Endometrial microvascular endothelial cells (primary cell): Measurements from ENCODE around the gene RPS23. TPM values are rescaled to one million over a fixed set of nuclear protein-coding genes. Genes with fewer than 3 reads are reported as not detected.

ENCODE experiments used
- in situ Hi-C: cut with HindIII; loops from 2 replicates; pipeline ENCODE4 v1.10.0; 2017; ENCODE audit warnings: low sequenced_read_pairs, low pct_unique_long_range_greater_than_20kb; ENCODE audit errors: inconsistent ontology term
- total RNA-seq: library from RNA; depleted of rRNA; stranded (reverse); fragments of >200 nt; gene quantifications from one replicate; pipeline ENCODE4 v1.2.3, GENCODE V29; 2015; ENCODE audit errors: inconsistent ontology term

Gene RPS23
- 2,458 TPM for total RNA-seq

DNA sequence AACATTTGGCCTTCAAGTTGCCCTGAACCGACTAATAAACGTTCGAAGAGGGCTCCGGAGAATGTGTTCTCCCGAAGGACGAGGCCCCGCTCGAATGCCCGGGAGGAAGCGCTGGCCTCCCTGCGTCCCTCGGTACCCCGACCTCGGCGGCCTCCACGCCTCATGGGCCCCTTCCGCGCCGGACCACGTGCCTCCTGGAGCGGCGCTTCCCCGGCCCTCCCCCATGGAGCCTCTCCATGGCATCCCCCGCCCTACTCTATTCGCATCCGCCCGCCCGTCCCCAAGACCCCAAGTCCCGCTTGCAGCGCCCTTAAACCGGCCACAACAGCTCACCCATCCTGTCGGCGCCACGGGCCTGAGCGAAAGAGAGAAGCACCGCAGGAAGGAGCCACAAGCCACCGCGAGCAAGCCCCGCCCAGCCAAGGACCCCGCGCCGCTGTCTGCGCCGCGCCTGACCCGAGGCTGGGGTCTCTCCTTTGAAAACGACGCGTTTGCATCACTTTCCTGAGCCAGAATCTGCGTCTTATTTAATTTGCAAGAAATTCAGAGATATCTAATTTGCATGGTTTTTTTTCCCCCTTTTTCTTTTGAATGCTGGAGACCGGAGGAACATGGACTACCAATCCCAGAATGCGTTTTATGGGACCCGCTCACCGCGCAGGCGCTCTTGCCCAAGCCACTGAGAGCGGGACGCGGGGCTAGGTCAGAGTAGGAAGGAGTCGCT is at the start of gene RPS23:
TSS of gene RPS23 (minus strand) at position 368 of the 724 bp plus-strand sequence. CDS start at position 337, 31 bp downstream.
- in situ Hi-C loops, result no loop called here

DNA sequence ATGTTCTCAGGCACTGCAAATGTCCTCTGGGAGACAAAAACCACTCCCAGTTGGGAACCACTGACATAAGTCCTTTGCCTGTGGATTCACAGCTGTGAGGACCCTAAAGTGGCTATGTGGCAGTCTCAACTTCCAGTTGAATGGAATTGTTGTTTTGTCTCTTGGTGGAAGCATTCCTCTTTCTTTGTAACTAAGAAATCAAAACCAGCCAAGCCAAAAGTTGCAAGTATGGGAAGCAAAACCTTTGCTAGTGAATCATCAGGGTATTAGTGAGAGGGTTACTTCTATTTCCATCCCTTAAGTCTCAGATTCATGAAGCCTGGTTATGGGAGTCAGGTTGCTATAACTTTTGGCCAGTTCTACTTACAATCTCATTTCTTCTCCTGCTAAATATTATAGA is 49.8 kb upstream of the RPS23 start:
- in situ Hi-C loops, result no loop called here

DNA sequence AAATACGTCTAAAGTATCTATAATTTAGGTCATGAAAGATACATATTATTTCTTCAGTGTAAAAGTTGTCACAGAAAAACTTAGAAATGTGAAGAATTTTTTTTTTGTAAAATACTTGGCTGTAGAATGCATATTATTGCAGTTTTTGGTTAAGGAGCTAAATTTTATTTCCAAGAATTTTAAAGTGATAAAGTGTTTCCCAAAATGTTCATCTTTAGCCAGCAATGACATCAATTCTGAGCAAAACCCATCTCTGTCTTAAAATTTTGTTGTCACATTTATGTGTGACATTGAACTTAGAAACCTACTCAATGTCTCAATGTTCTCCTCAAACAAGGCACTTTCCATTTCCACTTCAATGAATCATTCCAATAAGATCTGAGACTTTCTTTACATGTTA is 47.8 kb upstream of the RPS23 start:
- in situ Hi-C loops, result no loop called here

DNA sequence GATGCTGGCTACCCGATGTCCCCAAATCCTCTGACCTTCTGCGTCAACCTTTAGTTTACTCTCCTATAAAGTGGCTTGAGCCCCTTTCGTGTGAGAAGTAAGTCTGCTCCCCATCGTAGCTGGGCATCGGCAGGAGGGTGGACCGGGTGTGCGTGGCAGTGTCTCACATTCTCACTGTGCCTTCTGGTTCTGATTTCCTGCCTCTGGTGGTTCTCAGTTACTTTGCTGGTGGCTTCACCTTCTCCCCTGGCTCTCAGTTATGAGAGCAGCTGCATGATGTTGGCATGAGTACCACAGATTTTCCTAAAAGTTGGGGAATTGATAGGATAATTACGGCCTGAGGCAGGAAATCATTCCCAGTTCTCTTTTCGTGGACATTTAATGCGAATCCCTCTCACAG is 47.0 kb upstream of the RPS23 start:
- in situ Hi-C loops, result no loop called here

DNA sequence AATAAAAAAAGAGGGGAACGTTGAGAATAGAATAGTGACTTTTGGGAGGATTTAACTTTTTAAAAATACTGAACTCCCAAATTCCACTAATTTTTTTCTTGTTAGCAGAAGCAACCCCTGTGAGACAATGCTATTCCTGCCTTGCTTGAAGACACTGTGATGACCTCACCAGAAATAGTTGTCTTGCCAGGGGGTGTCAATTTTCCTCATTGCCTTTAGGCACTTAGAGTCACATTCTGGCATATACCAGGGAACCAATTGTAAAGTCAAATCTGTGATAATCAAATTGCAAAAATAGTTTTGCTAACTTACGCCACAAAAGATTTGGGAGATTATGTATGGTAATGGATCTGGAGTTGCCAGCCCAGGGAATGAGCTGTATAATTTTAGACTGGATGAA is 42.8 kb upstream of the RPS23 start:
- in situ Hi-C loops, result no loop called here

DNA sequence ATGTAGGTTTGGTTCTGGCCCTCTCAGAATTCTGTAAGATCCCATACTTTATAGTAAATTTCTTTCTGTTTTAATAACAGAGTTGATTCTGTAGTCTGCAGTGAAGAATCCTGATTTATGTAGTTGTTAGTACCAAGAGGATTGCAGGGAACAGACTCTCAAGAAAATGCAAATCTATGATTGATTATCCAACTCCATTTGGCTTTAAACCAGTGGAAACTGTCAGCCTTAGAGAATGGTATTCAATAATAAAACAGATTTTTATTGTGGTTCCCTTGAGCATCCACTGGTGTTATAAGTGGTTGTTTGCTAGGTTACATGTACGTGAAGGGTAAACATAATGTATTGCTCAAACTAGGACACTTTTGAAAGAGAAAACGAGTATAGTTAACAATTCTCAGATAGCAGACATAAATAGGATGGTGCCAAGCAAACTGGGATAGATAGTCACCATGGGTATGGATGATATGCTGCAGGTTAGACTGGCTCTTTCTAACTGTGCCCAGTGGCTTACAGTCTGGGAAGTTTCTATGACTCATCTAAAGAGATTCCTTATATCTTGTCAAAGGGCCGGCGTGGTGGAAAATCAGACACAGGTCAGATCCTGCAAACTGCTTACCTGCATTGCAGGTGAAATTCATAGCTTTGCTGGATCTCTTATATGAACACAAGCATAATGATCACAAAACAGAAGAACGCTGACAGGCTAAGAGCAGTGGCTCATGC is 41.7 kb upstream of the RPS23 start:
- in situ Hi-C loops, result no loop called here

DNA sequence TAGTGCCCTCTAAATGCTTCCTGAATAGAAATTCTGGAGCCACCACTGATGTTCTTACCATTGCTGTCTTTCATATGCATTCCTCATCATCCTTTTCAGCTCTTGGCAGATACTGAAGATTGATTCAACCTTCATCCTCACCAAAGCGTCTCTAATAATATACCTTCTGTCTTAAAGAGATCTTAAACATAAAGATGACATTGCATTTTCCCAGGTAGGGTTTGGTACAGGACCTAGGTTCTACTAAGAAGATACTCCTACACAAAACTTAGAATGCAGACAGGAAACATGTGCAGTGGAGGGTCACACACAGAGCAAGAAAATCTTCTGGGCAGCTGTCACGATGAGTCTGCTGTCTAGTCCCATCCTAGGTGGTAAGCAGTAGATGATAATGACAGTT is 41.0 kb upstream of the RPS23 start:
- in situ Hi-C loops, result no loop called here

DNA sequence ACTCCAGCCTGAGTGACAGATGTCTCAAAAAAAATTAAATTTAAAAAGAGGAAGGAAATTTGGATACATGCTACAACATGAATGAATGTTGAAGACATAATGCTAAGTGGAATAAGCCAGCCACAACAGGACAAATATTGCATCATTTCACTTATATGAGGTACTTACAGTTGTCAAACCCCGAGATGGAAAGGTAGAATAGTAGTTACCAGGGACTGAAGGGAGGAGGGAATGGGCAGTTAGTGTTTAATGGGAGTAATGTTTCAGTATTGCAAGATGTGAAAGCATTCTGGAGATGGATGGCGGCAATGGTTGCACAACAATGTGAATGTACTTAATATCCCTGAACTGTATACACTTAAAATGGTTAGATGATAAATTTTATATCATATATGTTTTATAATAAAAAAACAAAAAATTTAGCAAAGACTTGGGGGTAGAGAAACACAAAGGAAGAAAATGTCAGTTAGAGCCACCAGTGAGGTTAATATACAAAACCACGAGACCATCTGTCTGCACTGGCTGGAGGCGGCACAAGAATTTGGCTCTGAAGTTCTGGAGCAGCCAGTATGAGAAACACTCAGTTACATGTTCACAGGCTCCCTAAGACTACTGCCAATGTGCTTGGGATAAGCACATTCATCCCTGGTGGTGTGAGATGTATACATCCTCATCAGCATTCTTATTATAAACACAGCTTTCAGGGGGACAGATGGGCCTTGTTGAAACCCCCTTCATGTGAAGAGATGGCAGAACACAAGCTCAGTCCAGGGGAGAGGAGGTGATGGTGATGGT is 37.0 kb upstream of the RPS23 start:
- in situ Hi-C loops, result no loop called here

DNA sequence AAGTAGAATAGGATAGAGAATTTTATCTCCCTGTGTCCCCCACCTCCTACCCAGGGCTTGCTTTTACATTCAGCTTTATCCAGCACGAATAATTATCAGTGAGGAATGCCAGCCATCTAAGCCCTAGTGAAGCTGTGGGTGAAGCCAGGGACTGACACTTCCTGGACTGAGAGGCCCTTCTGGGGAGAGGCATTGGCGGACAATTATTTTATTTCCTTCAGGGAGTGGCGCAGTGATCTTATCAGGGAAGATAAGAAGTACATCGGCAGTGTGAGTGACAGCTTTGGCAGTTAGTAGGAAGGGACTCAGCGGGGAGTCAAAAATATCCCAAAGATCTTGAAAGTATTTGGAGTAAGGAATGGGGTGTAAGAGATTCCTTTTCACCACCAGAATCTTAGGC is 34.9 kb upstream of the RPS23 start:
- in situ Hi-C loops, result no loop called here

DNA sequence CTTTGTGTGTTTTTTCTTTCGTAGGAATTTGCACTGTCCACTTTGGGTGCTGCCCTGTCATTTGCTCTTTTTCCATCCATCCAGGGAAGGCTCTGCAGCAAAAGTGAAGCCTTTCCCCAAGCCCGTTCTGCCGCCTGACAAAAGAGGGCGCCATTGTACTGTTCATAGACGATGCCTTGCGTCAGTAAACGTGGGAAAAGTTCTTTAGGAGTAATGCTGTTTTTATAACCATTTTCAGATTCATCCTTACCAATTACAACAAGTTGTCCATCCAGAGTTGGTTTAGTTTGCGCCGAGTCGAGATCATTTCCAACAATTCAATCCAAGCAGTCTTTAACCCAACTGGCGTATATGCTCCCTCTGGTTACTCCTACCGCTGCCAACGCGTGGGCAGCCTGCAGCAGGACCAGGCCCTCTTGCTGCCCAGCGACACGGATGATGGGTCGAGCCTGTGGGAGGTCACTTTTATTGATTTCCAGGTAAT is 34.3 kb upstream of the RPS23 start:
- in situ Hi-C loops, result no loop called here

DNA sequence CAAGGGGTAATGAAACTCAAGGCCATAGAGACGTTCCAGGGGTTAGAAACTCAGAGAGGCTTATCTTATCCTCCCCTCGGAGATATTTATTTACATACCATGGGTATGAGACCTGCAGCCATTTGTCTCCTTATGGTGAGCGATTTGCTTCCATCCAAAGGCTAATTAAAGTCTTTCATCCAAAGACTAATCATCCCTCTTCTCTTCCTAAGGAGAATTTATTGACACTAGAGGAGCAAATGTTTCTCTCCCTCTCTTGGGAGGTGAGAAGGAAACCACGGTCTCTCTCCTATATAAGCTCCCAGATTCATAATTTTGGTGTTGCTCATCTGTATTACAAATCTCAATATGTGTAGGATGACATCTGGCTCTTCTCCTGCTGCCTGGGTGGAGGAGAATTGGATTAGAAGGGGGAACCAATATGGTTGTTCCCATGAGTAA is 31.0 kb upstream of the RPS23 start:
- in situ Hi-C loops, result no loop called here

DNA sequence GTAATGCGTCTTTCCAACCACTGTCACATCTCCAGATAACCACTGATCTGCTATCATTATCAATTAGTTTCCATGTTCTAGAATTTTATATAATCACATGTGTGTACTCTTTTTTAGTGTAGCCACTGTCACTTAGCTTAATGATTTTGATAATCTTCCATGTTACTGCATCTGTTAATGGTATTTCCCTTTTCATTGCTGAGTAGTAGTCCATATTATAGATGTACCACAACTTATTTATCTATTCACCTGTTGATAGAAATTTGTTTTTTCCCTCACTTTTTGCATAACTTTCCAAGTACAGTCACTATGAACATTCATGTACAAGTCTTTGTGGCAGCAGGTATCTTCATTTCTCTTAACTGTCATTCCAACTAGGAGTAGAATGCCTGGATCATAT is 30.3 kb upstream of the RPS23 start:
- in situ Hi-C loops, result no loop called here

DNA sequence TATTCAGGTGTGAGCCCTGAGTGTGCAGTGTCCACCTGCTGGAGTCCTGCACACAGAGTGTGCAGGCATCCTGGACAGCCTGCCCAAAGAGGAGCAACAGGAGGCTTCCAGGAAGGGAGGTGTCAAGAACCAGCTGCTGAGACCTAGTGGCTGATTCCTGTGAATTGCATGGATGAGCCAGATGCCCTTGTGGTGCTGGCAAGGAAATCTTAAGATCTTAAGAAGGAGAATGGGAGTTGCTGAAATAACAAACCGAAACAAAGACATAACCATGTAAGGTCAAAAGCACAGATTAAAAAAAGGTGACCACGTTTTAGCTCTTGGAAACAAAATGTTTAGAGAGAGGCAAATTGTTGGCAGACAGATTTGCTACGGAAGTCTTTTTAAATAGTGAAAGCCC is 29.3 kb upstream of the RPS23 start:
- in situ Hi-C loops, result no loop called here

DNA sequence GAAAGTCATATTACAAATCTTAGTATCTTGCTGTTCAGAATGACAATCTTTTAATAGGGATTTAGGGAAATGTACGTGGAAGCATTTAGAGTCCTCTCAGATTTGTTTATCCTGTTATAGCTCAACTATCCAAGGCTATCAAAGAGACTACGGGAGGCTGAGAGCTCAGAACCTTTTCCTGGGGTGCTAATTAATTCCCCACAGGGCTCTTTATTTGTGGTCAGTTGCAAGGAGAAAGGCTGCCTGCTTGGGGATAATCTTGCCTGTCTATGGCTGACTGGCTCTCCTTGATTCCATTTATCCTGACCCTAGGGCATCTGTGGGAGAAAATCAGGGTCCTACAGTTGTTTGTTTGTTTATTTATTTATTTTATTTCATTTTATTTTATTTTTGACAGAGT is 28.0 kb upstream of the RPS23 start:
- in situ Hi-C loops, result no loop called here

DNA sequence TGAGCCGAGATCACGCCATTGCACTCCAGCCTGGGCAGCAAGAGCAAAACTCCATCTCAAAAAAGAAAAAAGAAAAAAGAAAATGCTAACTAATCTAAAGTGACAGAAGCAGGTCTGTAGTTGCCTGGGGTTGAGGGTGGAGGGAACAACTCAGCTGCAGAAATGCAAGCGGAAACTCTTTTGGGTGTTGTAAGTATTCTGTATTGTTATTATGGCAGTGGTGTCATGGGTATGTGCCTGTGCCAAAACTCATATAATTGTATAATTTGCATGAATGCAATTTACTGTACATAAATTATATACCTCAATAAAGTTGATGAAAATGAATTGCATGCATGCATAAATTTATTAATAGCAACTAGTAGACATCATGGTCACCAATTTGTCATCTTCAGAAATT is 23.0 kb upstream of the RPS23 start:
- in situ Hi-C loops, result no loop called here

DNA sequence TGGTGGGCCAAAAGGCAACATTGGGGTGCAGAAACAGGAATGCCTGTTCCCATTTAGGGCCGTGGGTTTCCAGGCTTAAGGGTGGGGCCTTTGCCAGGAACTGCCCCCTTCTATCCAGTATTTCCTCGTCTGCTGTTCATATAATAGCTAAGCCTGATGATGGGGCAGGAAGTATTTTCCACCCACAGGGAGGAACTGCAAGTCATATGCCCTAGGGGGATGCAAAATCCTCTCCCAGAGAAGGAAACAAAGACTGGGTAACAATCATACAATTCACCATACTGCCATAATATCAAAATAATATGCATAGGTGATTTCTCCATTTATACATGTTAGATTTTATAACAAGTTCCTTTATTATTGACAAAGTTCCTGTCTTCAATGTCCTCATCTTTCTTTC is 20.5 kb upstream of the RPS23 start:
- in situ Hi-C loops, result no loop called here

DNA sequence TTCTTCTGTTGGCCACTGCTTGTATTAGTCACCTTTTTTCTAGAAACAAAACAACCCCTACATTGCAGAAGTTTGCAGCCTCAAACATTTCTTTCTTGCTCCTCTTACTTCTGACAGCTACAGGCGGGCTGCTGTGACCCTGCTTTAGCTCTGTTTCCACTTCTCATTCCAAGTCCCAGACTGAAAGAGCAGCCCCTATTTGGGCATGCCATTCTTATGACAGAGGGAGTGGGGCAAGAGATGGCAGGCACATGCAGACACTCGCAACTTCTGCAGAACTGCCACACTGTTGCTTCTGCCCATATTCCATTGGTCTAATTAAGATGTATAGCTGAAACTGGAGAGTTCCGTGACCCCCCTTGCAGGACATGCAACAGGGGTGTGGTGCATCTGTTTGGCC is 19.6 kb upstream of the RPS23 start:
- in situ Hi-C loops, result no loop called here

DNA sequence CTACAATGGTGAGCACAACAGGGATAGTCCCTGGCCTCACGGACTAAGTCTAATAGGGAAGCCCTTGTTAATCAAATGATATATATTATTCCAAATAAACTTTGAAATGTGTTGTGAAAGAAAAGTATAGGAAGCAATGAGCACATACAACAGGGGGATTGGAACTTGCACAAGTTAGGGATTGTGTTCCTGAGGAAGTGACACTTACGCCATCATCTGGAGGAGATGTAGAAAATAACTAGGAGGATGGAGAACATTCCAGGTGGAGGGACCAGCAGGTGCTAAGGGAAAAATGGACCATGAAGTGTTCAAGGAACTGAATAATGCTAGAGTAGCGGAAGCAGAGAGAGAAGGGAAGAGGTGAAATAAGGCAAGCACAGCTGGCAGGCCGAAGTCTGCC is 18.8 kb upstream of the RPS23 start:
- in situ Hi-C loops, result no loop called here

DNA sequence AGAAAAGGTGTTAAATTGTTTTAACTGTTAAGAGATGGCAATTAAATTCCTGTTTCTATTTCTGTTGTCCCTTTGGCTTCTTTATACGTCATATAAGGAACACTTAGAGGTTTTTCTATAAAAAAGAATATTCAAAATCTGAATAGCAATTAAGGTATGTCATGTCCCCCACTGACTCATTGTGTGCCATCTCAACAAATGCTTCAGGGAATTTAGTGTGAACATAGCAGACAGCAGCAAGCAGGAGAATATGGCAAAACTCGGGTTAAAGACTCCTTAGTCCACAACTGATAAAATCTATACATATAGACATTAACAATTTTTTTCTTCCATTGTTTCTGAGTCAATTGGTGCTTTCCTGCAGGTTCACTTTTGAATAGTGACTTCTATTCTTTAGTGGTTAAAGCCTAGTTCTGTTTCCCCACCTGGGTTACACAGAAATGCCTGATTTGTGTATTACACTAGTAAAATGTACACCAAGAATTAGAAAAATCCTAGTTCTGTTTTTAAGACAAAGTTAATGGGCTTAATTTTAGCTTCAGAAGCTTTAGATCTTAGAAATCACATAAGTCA is 17.9 kb upstream of the RPS23 start:
- in situ Hi-C loops, result no loop called here
